Activated naive CD4-positive, alpha-beta T cell treated with anti-CD3 and anti-CD28 coated beads, Interleukin-2, amount 10 ng/mL, durations not matched to agents 7 days and 5 days (primary cell): ENCODE data around the gene AP5S1.
A peak's percentile ranks its signal among the peaks of the same experiment; 100 is the strongest.

Experiments
- CTCF ChIA-PET: fragments of 350-600 bp; sonication (Branson Sonifier 250); formaldehyde crosslinking; loops from one replicate; lab custom pipeline; 2021; ENCODE audit warnings: antibody characterized with exemption; lab: Charles Lee
- DNase-seq: peaks from one replicate; pipeline ENCODE4 v3.0.0-alpha.2; 2020
- H3K27ac Mint-ChIP-seq: one replicate; pipeline ENCODE4 v1.8.0; 2021; ENCODE audit warnings: mild to moderate bottlenecking, moderate library complexity, mixed read lengths
- H3K27me3 Mint-ChIP-seq: one replicate; pipeline ENCODE4 v1.8.0; 2021; ENCODE audit warnings: mild to moderate bottlenecking, mixed read lengths
- H3K36me3 Mint-ChIP-seq: one replicate; pipeline ENCODE4 v1.8.0; 2021; ENCODE audit warnings: mixed read lengths
- H3K4me1 Mint-ChIP-seq: one replicate; pipeline ENCODE4 v1.8.0; 2021; ENCODE audit warnings: mixed read lengths
- H3K4me3 Mint-ChIP-seq: one replicate; pipeline ENCODE4 v1.8.0; 2021; ENCODE audit warnings: mild to moderate bottlenecking, moderate library complexity, mixed read lengths
- H3K9me3 Mint-ChIP-seq: one replicate; pipeline ENCODE4 v1.8.0; 2021; ENCODE audit warnings: mixed read lengths

The AP5S1 gene

GRCh38 chr20:3797226-3797545 lies 23.2 kb upstream of the AP5S1 start:
- Mint-ChIP-seq H3K27me3 (peaks cover 4% of the 10 kb centered on the region), H3K9me3 (no peaks in the 10 kb centered on the region), H3K4me3 (peak overlapping the region; percentile 97), H3K36me3 (peaks cover 62% of the 10 kb centered on the region), H3K4me1 (peaks cover 60% of the 10 kb centered on the region), H3K27ac (peak overlapping the region; percentile 98)
- CTCF ChIA-PET: interaction anchor here (1.0 kb wide), 1 partner anchor 23 kb away, joined by 4 read pairs; the partner anchor contains the start of gene AP5S1
- no peak for DNase-seq

- CTCF ChIA-PET: interaction anchor here (1.0 kb wide), 1 partner anchor 23 kb away, joined by 4 read pairs; the partner anchor contains the start of gene AP5S1
- Mint-ChIP-seq H3K27ac (peak overlapping the region; percentile 98), H3K4me3 (peak overlapping the region; percentile 97)
Measured at GRCh38 chr20:3797592-3798372, 22.6 kb upstream of the AP5S1 start.

GRCh38 chr20:3798373-3798768 lies 22.0 kb upstream of the AP5S1 start:
- peaks cover 74% of the 10 kb centered on the region for H3K36me3 Mint-ChIP-seq
- no peaks in the 10 kb centered on the region for H3K9me3 Mint-ChIP-seq
- no peak for DNase-seq
- peak overlapping the region; percentile 97 for H3K4me3 Mint-ChIP-seq
- peak overlapping the region; percentile 98 for H3K27ac Mint-ChIP-seq
- H3K4me1 Mint-ChIP-seq: peaks cover 72% of the 10 kb centered on the region
- CTCF ChIA-PET: interaction anchor here (1.7 kb wide), 1 partner anchor 21 kb away, joined by 9 read pairs; the partner anchor contains the start of gene AP5S1
- H3K27me3 Mint-ChIP-seq: peaks cover 4% of the 10 kb centered on the region

More at GRCh38 chr20:3797592-3798372, 22.6 kb upstream of the AP5S1 start:
- no peaks in the 10 kb centered on the region for H3K9me3 Mint-ChIP-seq
- DNase-seq: peak; percentile 79
- H3K36me3 Mint-ChIP-seq: peaks cover 68% of the 10 kb centered on the region
- H3K27me3 Mint-ChIP-seq: peaks cover 4% of the 10 kb centered on the region
- peaks cover 66% of the 10 kb centered on the region for H3K4me1 Mint-ChIP-seq

GRCh38 chr20:3798908-3799248 lies 21.5 kb upstream of the AP5S1 start:
- H3K27me3 Mint-ChIP-seq: peaks cover 4% of the 10 kb centered on the region
- H3K9me3 Mint-ChIP-seq: no peaks in the 10 kb centered on the region
- DNase-seq: no peak
- H3K36me3 Mint-ChIP-seq: peaks cover 79% of the 10 kb centered on the region
- H3K27ac Mint-ChIP-seq: peak overlapping the region; percentile 98
- H3K4me1 Mint-ChIP-seq: peaks cover 77% of the 10 kb centered on the region
- peak overlapping the region; percentile 97 for H3K4me3 Mint-ChIP-seq
- CTCF ChIA-PET: interaction anchor here (1.0 to 1.7 kb wide), 2 partner anchors 12 to 21 kb away, joined by 3 to 9 read pairs; partner anchors contain the start of gene AP5S1

- no peak for DNase-seq
- peaks cover 91% of the 10 kb centered on the region for H3K36me3 Mint-ChIP-seq
- CTCF ChIA-PET: interaction anchor here (0.6 to 1.7 kb wide), 2 partner anchors 19 to 85 kb away, joined by 3 to 9 read pairs; partner anchors contain the start of gene AP5S1
- peaks cover 76% of the 10 kb centered on the region for H3K4me1 Mint-ChIP-seq
- peaks cover 4% of the 10 kb centered on the region for H3K27me3 Mint-ChIP-seq
- H3K27ac Mint-ChIP-seq: peak overlapping the region; percentile 98
- peak overlapping the region; percentile 97 for H3K4me3 Mint-ChIP-seq
- no peaks in the 10 kb centered on the region for H3K9me3 Mint-ChIP-seq
Measured at GRCh38 chr20:3800256-3800877, 20.0 kb upstream of the AP5S1 start.

- no peak for DNase-seq
- H3K4me3 Mint-ChIP-seq: no peak overlapping the region
- H3K4me1 Mint-ChIP-seq: peaks cover 77% of the 10 kb centered on the region
- no peaks in the 10 kb centered on the region for H3K9me3 Mint-ChIP-seq
- H3K36me3 Mint-ChIP-seq: peaks cover 91% of the 10 kb centered on the region
- CTCF ChIA-PET: interaction anchor here (0.6 kb wide), 1 partner anchor 84 kb away, joined by 3 read pairs; no protein-coding TSS in a partner anchor
- H3K27me3 Mint-ChIP-seq: peaks cover 4% of the 10 kb centered on the region
- peak overlapping the region; percentile 98 for H3K27ac Mint-ChIP-seq
Measured at GRCh38 chr20:3800878-3801260, 19.5 kb upstream of the AP5S1 start.

- Mint-ChIP-seq H3K36me3 (peaks cover 93% of the 10 kb centered on the region), H3K27ac (peak overlapping the region; percentile 55), H3K27me3 (peaks cover 4% of the 10 kb centered on the region), H3K9me3 (no peaks in the 10 kb centered on the region), H3K4me1 (peaks cover 80% of the 10 kb centered on the region), H3K4me3 (no peak overlapping the region)
- no peak for DNase-seq
- CTCF ChIA-PET: interaction anchor here (0.6 kb wide), 1 partner anchor 84 kb away, joined by 3 read pairs; no protein-coding TSS in a partner anchor
Measured at GRCh38 chr20:3801299-3801698, 19.0 kb upstream of the AP5S1 start.

- Mint-ChIP-seq H3K4me1 (peaks cover 84% of the 10 kb centered on the region), H3K9me3 (no peaks in the 10 kb centered on the region), H3K27ac (peak overlapping the region; percentile 52), H3K36me3 (peaks cover 94% of the 10 kb centered on the region), H3K27me3 (peaks cover 4% of the 10 kb centered on the region), H3K4me3 (no peak overlapping the region)
- CTCF ChIA-PET: no interaction called here
- DNase-seq: no peak
Measured at GRCh38 chr20:3801846-3802245, 18.5 kb upstream of the AP5S1 start.

GRCh38 chr20:3802524-3803239 lies 17.7 kb upstream of the AP5S1 start:
- Mint-ChIP-seq H3K4me1 (peaks cover 93% of the 10 kb centered on the region), H3K27ac (peak overlapping the region; percentile 77), H3K36me3 (peaks cover 88% of the 10 kb centered on the region), H3K27me3 (peaks cover 2% of the 10 kb centered on the region), H3K4me3 (peak overlapping the region; percentile 36), H3K9me3 (no peaks in the 10 kb centered on the region)
- CTCF ChIA-PET: no interaction called here
- no peak for DNase-seq

- Mint-ChIP-seq H3K27me3 (no peaks in the 10 kb centered on the region), H3K9me3 (no peaks in the 10 kb centered on the region), H3K27ac (peak overlapping the region; percentile 86), H3K4me1 (peaks cover 95% of the 10 kb centered on the region), H3K36me3 (peaks cover 84% of the 10 kb centered on the region), H3K4me3 (no peak overlapping the region)
- DNase-seq: no peak
- CTCF ChIA-PET: no interaction called here
Measured at GRCh38 chr20:3803289-3803688, 17.1 kb upstream of the AP5S1 start.

GRCh38 chr20:3803854-3804253 lies 16.5 kb upstream of the AP5S1 start:
- Mint-ChIP-seq H3K4me1 (peaks cover 92% of the 10 kb centered on the region), H3K36me3 (peaks cover 79% of the 10 kb centered on the region), H3K27ac (peak overlapping the region; percentile 86), H3K27me3 (no peaks in the 10 kb centered on the region), H3K4me3 (no peak overlapping the region), H3K9me3 (no peaks in the 10 kb centered on the region)
- DNase-seq: no peak
- CTCF ChIA-PET: no interaction called here

- no peak overlapping the region for H3K4me3 Mint-ChIP-seq
- H3K4me1 Mint-ChIP-seq: peaks cover 88% of the 10 kb centered on the region
Measured at GRCh38 chr20:3804254-3804751, 16.0 kb upstream of the AP5S1 start.

GRCh38 chr20:3804781-3805180 lies 15.6 kb upstream of the AP5S1 start:
- H3K4me3 Mint-ChIP-seq: no peak overlapping the region
- DNase-seq: no peak
- H3K27ac Mint-ChIP-seq: peak overlapping the region; percentile 19
- CTCF ChIA-PET: interaction anchor here (0.6 to 1.6 kb wide), 2 partner anchors 14 to 16 kb away, joined by 3 to 6 read pairs; no protein-coding TSS in a partner anchor
- no peaks in the 10 kb centered on the region for H3K27me3 Mint-ChIP-seq
- peaks cover 86% of the 10 kb centered on the region for H3K4me1 Mint-ChIP-seq
- H3K9me3 Mint-ChIP-seq: no peaks in the 10 kb centered on the region
- H3K36me3 Mint-ChIP-seq: peaks cover 70% of the 10 kb centered on the region

More at GRCh38 chr20:3804254-3804751, 16.0 kb upstream of the AP5S1 start:
- H3K9me3 Mint-ChIP-seq: no peaks in the 10 kb centered on the region
- no peak for DNase-seq
- no peaks in the 10 kb centered on the region for H3K27me3 Mint-ChIP-seq
- peak overlapping the region; percentile 86 for H3K27ac Mint-ChIP-seq
- peaks cover 74% of the 10 kb centered on the region for H3K36me3 Mint-ChIP-seq
- CTCF ChIA-PET: interaction anchor here (0.6 to 1.6 kb wide), 2 partner anchors 14 to 17 kb away, joined by 3 to 6 read pairs; no protein-coding TSS in a partner anchor

- no peak for DNase-seq
- Mint-ChIP-seq H3K4me3 (no peak overlapping the region), H3K9me3 (no peaks in the 10 kb centered on the region), H3K27me3 (no peaks in the 10 kb centered on the region), H3K4me1 (peaks cover 85% of the 10 kb centered on the region), H3K36me3 (peaks cover 41% of the 10 kb centered on the region), H3K27ac (peak overlapping the region; percentile 37)
- CTCF ChIA-PET: no interaction called here
Measured at GRCh38 chr20:3808544-3808943, 11.8 kb upstream of the AP5S1 start.
